A673 (cell line): ENCODE measurements around the gene ESR2. TPM values are rescaled to one million over a fixed set of nuclear protein-coding genes. Genes with fewer than 3 reads are reported as not detected.

ENCODE experiments used
- BruUV-seq: library from RNA; stranded (reverse); fragments of 400-500 nt; replicated peaks from 2 replicates; lab custom pipeline; 2021; lab: Mats Ljungman, UMichigan
- CTCF ChIA-PET: fragments of 300-600 bp; sonication (Branson Sonifier 250); formaldehyde crosslinking; loops from one replicate; lab custom pipeline; 2022; ENCODE audit warnings: antibody characterized with exemption; lab: Charles Lee
- POLR2A ChIA-PET: fragments of 300-600 bp; sonication (Branson Sonifier 250); formaldehyde crosslinking; loops from one replicate; lab custom pipeline; 2022; ENCODE audit warnings: antibody characterized with exemption; ENCODE audit not compliant: low non-redundant PET; lab: Charles Lee
- DNase-seq: peaks from one replicate; pipeline ENCODE4 v3.0.0-alpha.2; 2015; ENCODE audit warnings: low spot score
- H3K27ac ChIP-seq: fragments of 200-600 bp; sonication (generic); 2 replicates; pipeline ENCODE4 v1.5.1; 2016; ENCODE audit warnings: mixed run types, low read depth, mild to moderate bottlenecking, mixed read lengths, antibody characterized with exemption, low read length; ENCODE audit not compliant: poor library complexity, severe bottlenecking
- H3K27me3 ChIP-seq: fragments of 200-600 bp; sonication (generic); replicated peaks from 2 replicates; pipeline ENCODE4 v1.6.1; 2017; ENCODE audit warnings: mixed run types, low read depth, mild to moderate bottlenecking, mixed read lengths, antibody characterized with exemption, low read length; ENCODE audit not compliant: insufficient read depth, poor library complexity
- H3K36me3 ChIP-seq: fragments of 200-600 bp; sonication (generic); 2 replicates; pipeline ENCODE4 v1.6.1; 2016; ENCODE audit warnings: mixed run types, mild to moderate bottlenecking, mixed read lengths, antibody characterized with exemption, low read length; ENCODE audit not compliant: insufficient read depth, poor library complexity, severe bottlenecking
- H3K4me1 ChIP-seq: fragments of 200-600 bp; sonication (generic); 2 replicates; pipeline ENCODE4 v1.6.1; 2017; ENCODE audit warnings: mixed run types, mild to moderate bottlenecking, mixed read lengths, antibody characterized with exemption, low read length; ENCODE audit not compliant: insufficient read depth, poor library complexity, severe bottlenecking
- H3K4me3 ChIP-seq: fragments of 200-600 bp; sonication (generic); 2 replicates; pipeline ENCODE4 v1.5.1; 2016; ENCODE audit warnings: low read depth, mixed run types, mild to moderate bottlenecking, mixed read lengths, low read length; ENCODE audit not compliant: poor library complexity, severe bottlenecking
- H3K9me3 ChIP-seq: fragments of 200-600 bp; sonication (generic); 2 replicates; pipeline ENCODE4 v1.6.1; 2016; ENCODE audit warnings: mixed run types, low read depth, mild to moderate bottlenecking, mixed read lengths, antibody characterized with exemption, low read length; ENCODE audit not compliant: poor library complexity, severe bottlenecking
- CTCF ChIP-seq: fragments of 300-800, 200-600 bp; sonication (generic); conservative IDR thresholded peaks from 2 replicates; pipeline ENCODE4 v1.5.1; 2017; ENCODE audit warnings: low read depth, mild to moderate bottlenecking, antibody characterized with exemption, low read length, moderate library complexity, mixed read lengths
- EZH2 ChIP-seq: fragments of 200-600 bp; sonication (generic); IDR thresholded peaks from 2 replicates; pipeline ENCODE4 v1.6.1; 2017; ENCODE audit warnings: borderline replicate concordance, low read depth, mild to moderate bottlenecking, mixed read lengths, antibody characterized with exemption, low read length; ENCODE audit not compliant: poor library complexity, severe bottlenecking
- intact Hi-C: fragments of 100-400 bp; cut with micrococcal nuclease; formaldehyde crosslinking; loops from one replicate; pipeline ENCODE4 v1.10.0; 2022; ENCODE audit not compliant: unreplicated experiment
- total RNA-seq: library from RNA; stranded (reverse); gene quantifications from 2 replicates; pipeline ENCODE4 v1.2.3, GENCODE V29; 2021

The ESR2 gene
- total RNA-seq, 1 experiment from 2014 or later = 0.71 TPM

- Histone ChIP-seq H3K36me3 (no peaks in the 10 kb centered on the region), H3K9me3 (no peaks in the 10 kb centered on the region), H3K27me3 (no peaks in the 10 kb centered on the region), H3K27ac (no peak overlapping the region), H3K4me1 (peaks cover 9% of the 10 kb centered on the region), H3K4me3 (peak overlapping the region; percentile 45)
- BruUV-seq = no TSS peak
- ChIA-PET CTCF (interaction anchor here (1.2 to 2.4 kb wide), 3 partner anchors 9 to 495 kb away, joined by 3 to 10 read pairs (median 3); no protein-coding TSS in a partner anchor), POLR2A (no interaction called here)
- TF ChIP-seq EZH2 (no peak), CTCF (peak; percentile 96)
- intact Hi-C loops = loop anchor here (5.0 to 10.0 kb wide), 3 partner anchors 498 to 910 kb away; partner anchors contain the start of gene PPP2R5E
- DNase-seq = peak; percentile 78
These were observed 672 bp upstream of the ESR2 start for GRCh38 chr14:64294672-64295413.

GRCh38 chr14:64292197-64292596 is 2.0 kb downstream of the ESR2 start:
- TF ChIP-seq CTCF (no peak), EZH2 (no peak)
- H3K4me1 ChIP-seq = peaks cover 9% of the 10 kb centered on the region
- H3K36me3 ChIP-seq = no peaks in the 10 kb centered on the region
- BruUV-seq = no TSS peak
- no peak overlapping the region for H3K27ac ChIP-seq
- DNase-seq = no peak
- POLR2A ChIA-PET = no interaction called here
- no peaks in the 10 kb centered on the region for H3K9me3 ChIP-seq
- intact Hi-C loops = loop anchor here (5.0 to 10.0 kb wide), 2 partner anchors 495 to 907 kb away; no protein-coding TSS in a partner anchor
- H3K27me3 ChIP-seq = no peaks in the 10 kb centered on the region
- CTCF ChIA-PET = no interaction called here
- no peak overlapping the region for H3K4me3 ChIP-seq

- ChIA-PET CTCF (interaction anchor here (0.7 kb wide), 1 partner anchor 25 kb away, joined by 3 read pairs; no protein-coding TSS in a partner anchor), POLR2A (no interaction called here)
- no TSS peak for BruUV-seq
- Histone ChIP-seq H3K4me1 (peaks cover 7% of the 10 kb centered on the region), H3K27me3 (no peaks in the 10 kb centered on the region), H3K4me3 (no peak overlapping the region), H3K27ac (no peak overlapping the region), H3K36me3 (no peaks in the 10 kb centered on the region), H3K9me3 (no peaks in the 10 kb centered on the region)
- intact Hi-C loops = no loop called here
- no peak for TF ChIP-seq CTCF
- TF ChIP-seq EZH2 = no peak
- no peak for DNase-seq
These were observed 4.6 kb downstream of the ESR2 start for GRCh38 chr14:64289571-64289970.
